ENCODE results near the gene CARS2. TPM values are rescaled to one million over a fixed set of nuclear protein-coding genes. Genes with fewer than 3 reads are reported as not detected.
"Not testable (repeated sequence)": the region's sequence is repeated elsewhere in the genome, so short reads cannot be mapped to it uniquely, and the experiment has no call there.

Gene CARS2
- total RNA-seq, 2 donors from 2014 or later: 43.7 to 46.9 TPM

GRCh38 chr13:110643768-110644421 is 62.0 kb downstream of the CARS2 start:
- intact Hi-C loops (cut with DNase I): no loop called here
- DNase-seq (ENCODE audit: low spot score): peak; percentile 68

- DNase-seq (ENCODE audit: low spot score): peak; percentile 47
- intact Hi-C loops (cut with DNase I): no loop called here
Measured at GRCh38 chr13:110643324-110643723, 62.6 kb downstream of the CARS2 start.

GRCh38 chr13:110642291-110642981 is 63.5 kb downstream of the CARS2 start:
- DNase-seq (ENCODE audit: low spot score): peak; percentile 76
- intact Hi-C loops (cut with DNase I): no loop called here

GRCh38 chr13:110641055-110642015 is 64.6 kb downstream of the CARS2 start:
- intact Hi-C loops (cut with DNase I): no loop called here
- peak; percentile 77 for DNase-seq (ENCODE audit: low spot score)

GRCh38 chr13:110640591-110641029 is 65.3 kb downstream of the CARS2 start:
- intact Hi-C loops (cut with DNase I): no loop called here
- DNase-seq (ENCODE audit: low spot score): peak; percentile 83

- peak; percentile 63 for DNase-seq (ENCODE audit: low spot score)
- intact Hi-C loops (cut with DNase I): loop anchor here in 1 of 2 donors (10.0 kb wide), 1 partner anchor 165 kb away; no protein-coding TSS in a partner anchor
Measured at GRCh38 chr13:110639935-110640334, 66.0 kb downstream of the CARS2 start.

GRCh38 chr13:110638814-110639806 is 66.8 kb downstream of the CARS2 start:
- intact Hi-C loops (cut with DNase I): loop anchor here in 1 of 2 donors (10.0 kb wide), 1 partner anchor 164 kb away; no protein-coding TSS in a partner anchor
- DNase-seq (ENCODE audit: low spot score): peak; percentile 74

GRCh38 chr13:110638257-110638656 is 67.7 kb downstream of the CARS2 start:
- intact Hi-C loops (cut with DNase I): loop anchor here in 1 of 2 donors (10.0 kb wide), 1 partner anchor 163 kb away; no protein-coding TSS in a partner anchor

GRCh38 chr13:110637747-110638146 is 68.2 kb downstream of the CARS2 start:
- DNase-seq (ENCODE audit: low spot score): peak; percentile 63

More at GRCh38 chr13:110638257-110638656, 67.7 kb downstream of the CARS2 start:
- peak; percentile 72 for DNase-seq (ENCODE audit: low spot score)

GRCh38 chr13:110637275-110637674 is 68.6 kb downstream of the CARS2 start:
- intact Hi-C loops (cut with DNase I): loop anchor here in 1 of 2 donors (10.0 kb wide), 1 partner anchor 162 kb away; no protein-coding TSS in a partner anchor
- DNase-seq (ENCODE audit: low spot score): no peak

More at GRCh38 chr13:110637747-110638146, 68.2 kb downstream of the CARS2 start:
- intact Hi-C loops (cut with DNase I): loop anchor here in 1 of 2 donors (10.0 kb wide), 1 partner anchor 163 kb away; no protein-coding TSS in a partner anchor

- intact Hi-C loops (cut with DNase I): loop anchor here in 1 of 2 donors (10.0 kb wide), 1 partner anchor 162 kb away; no protein-coding TSS in a partner anchor
- DNase-seq (ENCODE audit: low spot score): peak; percentile 66
Measured at GRCh38 chr13:110636701-110637201, 69.2 kb downstream of the CARS2 start.

GRCh38 chr13:110636053-110636475 is 69.9 kb downstream of the CARS2 start:
- no peak for DNase-seq (ENCODE audit: low spot score)
- intact Hi-C loops (cut with DNase I): loop anchor here in 1 of 2 donors (10.0 kb wide), 1 partner anchor 161 kb away; no protein-coding TSS in a partner anchor

- DNase-seq (ENCODE audit: low spot score): peak; percentile 69
- intact Hi-C loops (cut with DNase I): loop anchor here in 1 of 2 donors (10.0 kb wide), 1 partner anchor 161 kb away; no protein-coding TSS in a partner anchor
Measured at GRCh38 chr13:110635405-110636002, 70.4 kb downstream of the CARS2 start.

- peak; percentile 49 for DNase-seq (ENCODE audit: low spot score)
- intact Hi-C loops (cut with DNase I): loop anchor here in 1 of 2 donors (10.0 kb wide), 1 partner anchor 160 kb away; no protein-coding TSS in a partner anchor
Measured at GRCh38 chr13:110634558-110634957, 71.4 kb downstream of the CARS2 start.

- DNase-seq (ENCODE audit: low spot score): no peak
Measured at GRCh38 chr13:110633776-110634175, 72.1 kb downstream of the CARS2 start.

GRCh38 chr13:110632255-110632654 is 73.7 kb downstream of the CARS2 start:
- intact Hi-C loops (cut with DNase I): loop anchor here in 1 of 2 donors (10.0 kb wide), 1 partner anchor 157 kb away; no protein-coding TSS in a partner anchor
- not testable (repeated sequence) for DNase-seq (ENCODE audit: low spot score)

More at GRCh38 chr13:110633776-110634175, 72.1 kb downstream of the CARS2 start:
- intact Hi-C loops (cut with DNase I): loop anchor here in 1 of 2 donors (10.0 kb wide), 1 partner anchor 159 kb away; no protein-coding TSS in a partner anchor
